Liver (tissue), 9 donors: Measurements from ENCODE around the gene CHAC1. TPM values are rescaled to one million over a fixed set of nuclear protein-coding genes. Genes with fewer than 3 reads are reported as not detected.

Experiments used
- DNase-seq: peaks from one replicate; pipeline ENCODE4 v3.0.0-alpha.2; 2017; ENCODE audit warnings: low spot score
- H3K27ac ChIP-seq, 2 donors: one replicate each; pipeline ENCODE4 v1.7.0; 2013; ENCODE audit warnings: inconsistent platforms in 2 of 2, low read length in 2 of 2, control low read depth in 1 of 2, low read depth in 1 of 2, mild to moderate bottlenecking in 1 of 2
- H3K27me3 ChIP-seq, 4 donors: one replicate each; pipeline versions ENCODE4 v1.6.1 to v1.7.0; 2013; ENCODE audit warnings: low read length in 3 of 4, inconsistent platforms in 1 of 4, mild to moderate bottlenecking in 1 of 4, moderate library complexity in 1 of 4; ENCODE audit not compliant: control insufficient read depth in 4 of 4, insufficient read depth in 4 of 4
- H3K36me3 ChIP-seq, 4 donors: one replicate each; pipeline versions ENCODE4 v1.6.1 to v1.7.0; 2013; ENCODE audit warnings: low read length in 3 of 4, mild to moderate bottlenecking in 3 of 4, low read depth in 1 of 4, moderate library complexity in 1 of 4; ENCODE audit not compliant: control insufficient read depth in 4 of 4, insufficient read depth in 3 of 4
- H3K4me1 ChIP-seq, 4 donors: one replicate each; pipeline versions ENCODE4 v1.6.1 to v1.7.0; 2013; ENCODE audit warnings: low read length in 3 of 4, mild to moderate bottlenecking in 3 of 4, moderate library complexity in 1 of 4; ENCODE audit not compliant: control insufficient read depth in 4 of 4, insufficient read depth in 4 of 4
- H3K4me3 ChIP-seq, 3 donors: one replicate each; pipeline versions ENCODE4 v1.6.1 to v1.7.0; 2013; ENCODE audit warnings: low read length in 3 of 3, control low read depth in 1 of 3, low read depth in 1 of 3, mild to moderate bottlenecking in 1 of 3
- H3K9ac ChIP-seq, 2 donors: one replicate each; pipeline ENCODE4 v1.7.0; 2013; ENCODE audit warnings: low read length in 2 of 2, mild to moderate bottlenecking in 2 of 2, moderate library complexity in 2 of 2, control low read depth in 1 of 2, low read depth in 1 of 2
- H3K9me3 ChIP-seq, 4 donors: one replicate each; pipeline versions ENCODE4 v1.6.1 to v1.7.0; 2013; ENCODE audit warnings: low read length in 3 of 4; ENCODE audit not compliant: control insufficient read depth in 4 of 4
- EGR1 ChIP-seq, 2 donors: IDR thresholded peaks; 2 replicates each; pipeline ENCODE4 v1.6.1; 2016 to 2018; ENCODE audit warnings: antibody characterized with exemption in 2 of 2, low read depth in 2 of 2
- FOXA1 ChIP-seq: IDR thresholded peaks from 2 replicates; pipeline ENCODE4 v1.6.1; 2016; ENCODE audit warnings: antibody characterized with exemption
- FOXA2 ChIP-seq: IDR thresholded peaks from 2 replicates; pipeline ENCODE4 v1.6.1; 2016; ENCODE audit warnings: antibody characterized with exemption
- GABPA ChIP-seq, 2 donors: IDR thresholded peaks in 1 of 2; conservative IDR thresholded peaks in 1 of 2; 2 replicates each; pipeline ENCODE4 v1.6.1; 2016; ENCODE audit warnings: antibody characterized with exemption in 2 of 2, mild to moderate bottlenecking in 1 of 2, moderate library complexity in 1 of 2
- HNF4A ChIP-seq, 2 donors: conservative IDR thresholded peaks; 2 replicates each; pipeline ENCODE4 v1.6.1; 2016; ENCODE audit warnings: antibody characterized with exemption in 2 of 2, mild to moderate bottlenecking in 2 of 2
- JUND ChIP-seq, 2 donors: IDR thresholded peaks; 2 replicates each; pipeline ENCODE4 v1.6.1; 2016; ENCODE audit warnings: antibody characterized with exemption in 2 of 2
- NR2F2 ChIP-seq: IDR thresholded peaks from 2 replicates; pipeline ENCODE4 v1.6.1; 2016; ENCODE audit warnings: antibody characterized with exemption
- RAD21 ChIP-seq, 2 donors: IDR thresholded peaks; 2 replicates each; pipeline ENCODE4 v1.6.1; 2016; ENCODE audit warnings: antibody characterized with exemption in 2 of 2, mild to moderate bottlenecking in 2 of 2
- RXRA ChIP-seq, 2 donors: IDR thresholded peaks; 2 replicates each; pipeline ENCODE4 v1.6.1; 2017 to 2018; ENCODE audit warnings: antibody characterized with exemption in 2 of 2, mild to moderate bottlenecking in 1 of 2
- TAF1 ChIP-seq: conservative IDR thresholded peaks from 2 replicates; pipeline ENCODE4 v1.6.1; 2016; ENCODE audit warnings: antibody characterized with exemption, mild to moderate bottlenecking
- YY1 ChIP-seq: IDR thresholded peaks from 2 replicates; pipeline ENCODE4 v1.6.1; 2016; ENCODE audit warnings: antibody characterized with exemption, mild to moderate bottlenecking
- WGBS: extraction: QIAGEN DNeasy Blood & Tissue Kit; methylation state at CpG from one replicate; pipeline ENCODE4 v1.1.7; 2013; 5-methylcytosine and 5-hydroxymethylcytosine counted together
- polyA plus RNA-seq, 2 donors: library from polyadenylated mRNA; stranded (reverse) in 1 of 2; unstranded in 1 of 2; fragments of 200-250 nt in 1 of 2; fragments of >200 nt in 1 of 2; fragmentation: Nextera tagmentation in 1 of 2; extraction: Ambion mirVana in 1 of 2; gene quantifications; one replicate each; pipeline versions ENCODE4 v1.2.1 to v1.2.3, GENCODE V29; 2013 to 2015
- total RNA-seq, 2 donors: library from RNA; depleted of rRNA; stranded (reverse); fragments of >200 nt; gene quantifications; one replicate each; pipeline ENCODE4 v1.2.3, GENCODE V29; 2014
- TF ChIP-seq, protein P1 (sequence below): IDR thresholded peaks from 2 replicates; pipeline ENCODE4 v1.6.1; 2016; ENCODE audit warnings: antibody characterized with exemption, mild to moderate bottlenecking
- TF ChIP-seq, protein P2 (sequence below): fragments of 150-350 bp; IDR thresholded peaks from 2 replicates; pipeline ENCODE4 v1.5.1; 2017; ENCODE audit warnings: improper control_type of control experiment, low read depth, low read length; ENCODE audit not compliant: missing input control
- TF ChIP-seq, protein P3 (sequence below): IDR thresholded peaks from 2 replicates; pipeline ENCODE4 v1.6.1; 2016; ENCODE audit warnings: antibody characterized with exemption
- donor health status: healthy.
- donor health status: healthy.
- donor health status: healthy.
- donor health status: healthy.
- donor health status: healthy.

CHAC1 gene
- total and polyA plus RNA-seq, 4 donors, result 0.19 to 3.5 (median 1.1) TPM

DNA sequence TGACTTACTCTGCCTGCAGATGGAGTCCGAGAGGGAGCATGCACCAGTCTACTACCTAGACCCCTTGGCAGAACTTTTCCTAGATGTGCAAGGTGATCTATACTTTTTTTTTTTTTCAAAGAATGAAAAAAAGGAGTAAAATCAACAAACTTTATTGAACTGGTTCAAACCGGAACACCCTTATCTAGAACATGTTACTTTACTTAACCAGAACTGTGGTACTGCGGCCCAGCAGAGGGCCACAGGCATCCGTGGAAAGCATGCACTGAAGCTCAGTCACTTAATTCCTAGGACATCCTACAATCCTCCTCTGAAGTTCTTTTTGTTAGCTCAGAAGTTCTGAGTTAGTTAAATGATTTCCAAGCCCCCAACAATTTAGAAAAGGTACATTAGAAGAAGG is 21.6 kb downstream of the CHAC1 start:
- peaks cover 2 to 40% (median 27%) of the 10 kb centered on the region in 4 donors for H3K36me3 ChIP-seq
- no peaks in the 10 kb centered on the region for H3K9me3 ChIP-seq
- no peaks in the 10 kb centered on the region for H3K4me1 ChIP-seq
- WGBS, result 54% methylated on average over 4 of the region's 4 CpGs
- TF ChIP-seq NR2F2 (no peak), RAD21 (IDR thresholded peaks at IDR 0.05) (peak; percentile 18 to 24)
- H3K27me3 ChIP-seq, result no peaks in the 10 kb centered on the region
- no peak overlapping the region for H3K4me3 ChIP-seq
- H3K9ac ChIP-seq, result no peak overlapping the region
- no peak overlapping the region for H3K27ac ChIP-seq
- no peak for DNase-seq

DNA sequence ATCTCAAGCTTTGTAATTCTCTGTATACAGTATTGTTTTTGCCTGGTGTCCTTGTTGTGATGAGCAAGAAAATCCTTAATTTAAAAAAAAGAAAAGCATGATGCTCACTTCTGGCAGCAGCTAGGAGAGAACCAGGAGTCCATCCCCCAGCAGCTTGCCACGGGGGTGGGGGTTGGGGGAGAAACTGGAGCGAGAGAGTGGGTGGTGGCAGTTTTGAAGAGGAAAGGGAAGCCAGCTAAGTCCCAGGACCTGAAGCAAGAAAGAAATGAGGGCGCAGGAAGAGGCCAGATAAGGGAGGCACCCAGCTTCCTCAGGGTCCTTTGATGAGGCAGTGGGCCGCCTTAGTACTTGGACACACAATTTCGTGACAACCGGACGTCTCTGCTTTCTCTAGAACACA is 23.5 kb downstream of the CHAC1 start:
- TF ChIP-seq TAF1 (no peak), JUND (IDR thresholded peaks at IDR 0.05) (no peak), GABPA (IDR thresholded peaks at IDR 0.05 in 1 of 2, conservative IDR thresholded peaks at IDR 0.05 in 1 of 2) (no peak), RXRA (IDR thresholded peaks at IDR 0.05) (no peak), EGR1 (IDR thresholded peaks at IDR 0.05; ENCODE audit: low read depth in 2 of 2) (no peak), FOXA2 (no peak), HNF4A (conservative IDR thresholded peaks at IDR 0.05) (no peak), YY1 (no peak), FOXA1 (no peak), RAD21 (IDR thresholded peaks at IDR 0.05) (no peak)
- TF ChIP-seq, protein P1, sequence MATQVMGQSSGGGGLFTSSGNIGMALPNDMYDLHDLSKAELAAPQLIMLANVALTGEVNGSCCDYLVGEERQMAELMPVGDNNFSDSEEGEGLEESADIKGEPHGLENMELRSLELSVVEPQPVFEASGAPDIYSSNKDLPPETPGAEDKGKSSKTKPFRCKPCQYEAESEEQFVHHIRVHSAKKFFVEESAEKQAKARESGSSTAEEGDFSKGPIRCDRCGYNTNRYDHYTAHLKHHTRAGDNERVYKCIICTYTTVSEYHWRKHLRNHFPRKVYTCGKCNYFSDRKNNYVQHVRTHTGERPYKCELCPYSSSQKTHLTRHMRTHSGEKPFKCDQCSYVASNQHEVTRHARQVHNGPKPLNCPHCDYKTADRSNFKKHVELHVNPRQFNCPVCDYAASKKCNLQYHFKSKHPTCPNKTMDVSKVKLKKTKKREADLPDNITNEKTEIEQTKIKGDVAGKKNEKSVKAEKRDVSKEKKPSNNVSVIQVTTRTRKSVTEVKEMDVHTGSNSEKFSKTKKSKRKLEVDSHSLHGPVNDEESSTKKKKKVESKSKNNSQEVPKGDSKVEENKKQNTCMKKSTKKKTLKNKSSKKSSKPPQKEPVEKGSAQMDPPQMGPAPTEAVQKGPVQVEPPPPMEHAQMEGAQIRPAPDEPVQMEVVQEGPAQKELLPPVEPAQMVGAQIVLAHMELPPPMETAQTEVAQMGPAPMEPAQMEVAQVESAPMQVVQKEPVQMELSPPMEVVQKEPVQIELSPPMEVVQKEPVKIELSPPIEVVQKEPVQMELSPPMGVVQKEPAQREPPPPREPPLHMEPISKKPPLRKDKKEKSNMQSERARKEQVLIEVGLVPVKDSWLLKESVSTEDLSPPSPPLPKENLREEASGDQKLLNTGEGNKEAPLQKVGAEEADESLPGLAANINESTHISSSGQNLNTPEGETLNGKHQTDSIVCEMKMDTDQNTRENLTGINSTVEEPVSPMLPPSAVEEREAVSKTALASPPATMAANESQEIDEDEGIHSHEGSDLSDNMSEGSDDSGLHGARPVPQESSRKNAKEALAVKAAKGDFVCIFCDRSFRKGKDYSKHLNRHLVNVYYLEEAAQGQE, result no peak
- TF ChIP-seq, protein P2, sequence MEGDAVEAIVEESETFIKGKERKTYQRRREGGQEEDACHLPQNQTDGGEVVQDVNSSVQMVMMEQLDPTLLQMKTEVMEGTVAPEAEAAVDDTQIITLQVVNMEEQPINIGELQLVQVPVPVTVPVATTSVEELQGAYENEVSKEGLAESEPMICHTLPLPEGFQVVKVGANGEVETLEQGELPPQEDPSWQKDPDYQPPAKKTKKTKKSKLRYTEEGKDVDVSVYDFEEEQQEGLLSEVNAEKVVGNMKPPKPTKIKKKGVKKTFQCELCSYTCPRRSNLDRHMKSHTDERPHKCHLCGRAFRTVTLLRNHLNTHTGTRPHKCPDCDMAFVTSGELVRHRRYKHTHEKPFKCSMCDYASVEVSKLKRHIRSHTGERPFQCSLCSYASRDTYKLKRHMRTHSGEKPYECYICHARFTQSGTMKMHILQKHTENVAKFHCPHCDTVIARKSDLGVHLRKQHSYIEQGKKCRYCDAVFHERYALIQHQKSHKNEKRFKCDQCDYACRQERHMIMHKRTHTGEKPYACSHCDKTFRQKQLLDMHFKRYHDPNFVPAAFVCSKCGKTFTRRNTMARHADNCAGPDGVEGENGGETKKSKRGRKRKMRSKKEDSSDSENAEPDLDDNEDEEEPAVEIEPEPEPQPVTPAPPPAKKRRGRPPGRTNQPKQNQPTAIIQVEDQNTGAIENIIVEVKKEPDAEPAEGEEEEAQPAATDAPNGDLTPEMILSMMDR, result no peak
- TF ChIP-seq, protein P3, sequence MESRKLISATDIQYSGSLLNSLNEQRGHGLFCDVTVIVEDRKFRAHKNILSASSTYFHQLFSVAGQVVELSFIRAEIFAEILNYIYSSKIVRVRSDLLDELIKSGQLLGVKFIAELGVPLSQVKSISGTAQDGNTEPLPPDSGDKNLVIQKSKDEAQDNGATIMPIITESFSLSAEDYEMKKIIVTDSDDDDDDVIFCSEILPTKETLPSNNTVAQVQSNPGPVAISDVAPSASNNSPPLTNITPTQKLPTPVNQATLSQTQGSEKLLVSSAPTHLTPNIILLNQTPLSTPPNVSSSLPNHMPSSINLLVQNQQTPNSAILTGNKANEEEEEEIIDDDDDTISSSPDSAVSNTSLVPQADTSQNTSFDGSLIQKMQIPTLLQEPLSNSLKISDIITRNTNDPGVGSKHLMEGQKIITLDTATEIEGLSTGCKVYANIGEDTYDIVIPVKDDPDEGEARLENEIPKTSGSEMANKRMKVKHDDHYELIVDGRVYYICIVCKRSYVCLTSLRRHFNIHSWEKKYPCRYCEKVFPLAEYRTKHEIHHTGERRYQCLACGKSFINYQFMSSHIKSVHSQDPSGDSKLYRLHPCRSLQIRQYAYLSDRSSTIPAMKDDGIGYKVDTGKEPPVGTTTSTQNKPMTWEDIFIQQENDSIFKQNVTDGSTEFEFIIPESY, result no peak
- 81% methylated on average over 7 of the region's 7 CpGs for WGBS
- Histone ChIP-seq H3K36me3 (peaks cover 8 to 59% (median 46%) of the 10 kb centered on the region in 4 donors), H3K9me3 (no peaks in the 10 kb centered on the region), H3K9ac (no peak overlapping the region), H3K27ac (no peak overlapping the region), H3K4me1 (no peaks in the 10 kb centered on the region), H3K27me3 (no peaks in the 10 kb centered on the region), H3K4me3 (no peak overlapping the region)
- no peak for DNase-seq
